GM12878 (cell line): Measurements from ENCODE around the gene RGL4. TPM values are rescaled to one million over a fixed set of nuclear protein-coding genes. Genes with fewer than 3 reads are reported as not detected.

Experiments
- CHD2 ChIP-seq: IDR thresholded peaks from 2 replicates; pipeline ENCODE4 v1.6.1; 2011; ENCODE audit warnings: low read depth, low read length, improper control_type of control experiment, borderline replicate concordance
- CUX1 ChIP-seq: IDR thresholded peaks from 2 replicates; pipeline ENCODE4 v1.6.1; 2012; ENCODE audit warnings: improper control_type of control experiment, low read depth, low read length; ENCODE audit not compliant: insufficient replicate concordance
- USF1 ChIP-seq: IDR thresholded peaks from 2 replicates; pipeline ENCODE4 v1.6.1; 2011; ENCODE audit warnings: borderline replicate concordance, low read depth, mild to moderate bottlenecking, moderate library complexity, mixed read lengths, low read length; ENCODE audit not compliant: insufficient read depth; ENCODE audit errors: extremely low read length
- polyA plus RNA-seq, 11 experiments: library from polyadenylated mRNA; depleted of rRNA in 4 of 11; unstranded in 6 of 11; stranded (reverse) in 5 of 11; fragments of >200 nt; fragmentation: Nextera tagmentation in 4 of 11; fragmentation: Illumina TruSeq in 1 of 11; extraction: Ambion mirVana in 4 of 11; extraction: Trizol in 1 of 11; gene quantifications; 1 replicate in 1 of 11; 2 replicates in 10 of 11; pipeline versions ENCODE4 v1.2.1 to v1.2.3, GENCODE V29; 2011 to 2016; ENCODE audit warnings: inconsistent platforms in 2 of 11, missing spikeins in 2 of 11, low read depth in 1 of 11
- total RNA-seq, 4 experiments: library from RNA; depleted of rRNA in 3 of 4; stranded (reverse); fragments of >200 nt in 3 of 4; fragmentation: Illumina TruSeq in 1 of 4; extraction: Trizol in 1 of 4; gene quantifications; 2 replicates each; pipeline versions ENCODE4 v1.2.1 to v1.2.3, GENCODE V29; 2013 to 2021
- TF ChIP-seq, protein P1 (sequence below): fragments of 450-650 bp; IDR thresholded peaks from 2 replicates; pipeline ENCODE4 v1.6.1; 2018; ENCODE audit warnings: borderline replicate concordance, mild to moderate bottlenecking; ENCODE audit not compliant: partially characterized antibody
- TF ChIP-seq, protein P2 (sequence below): fragments of 450-650 bp; IDR thresholded peaks from 2 replicates; pipeline ENCODE4 v1.6.1; 2014; ENCODE audit warnings: mild to moderate bottlenecking
- TF ChIP-seq, protein P3 (sequence below): fragments of 450-650 bp; IDR thresholded peaks from 2 replicates; pipeline ENCODE4 v1.6.1; 2017; ENCODE audit warnings: low read depth, mild to moderate bottlenecking, moderate library complexity

The RGL4 gene
- total and polyA plus RNA-seq, 10 of the 15 experiments (the other 5 are each of a cell fraction or from before 2014, with no cell fraction given) = 1.4 to 9.0 (median 2.0) TPM; not detected in 1

DNA sequence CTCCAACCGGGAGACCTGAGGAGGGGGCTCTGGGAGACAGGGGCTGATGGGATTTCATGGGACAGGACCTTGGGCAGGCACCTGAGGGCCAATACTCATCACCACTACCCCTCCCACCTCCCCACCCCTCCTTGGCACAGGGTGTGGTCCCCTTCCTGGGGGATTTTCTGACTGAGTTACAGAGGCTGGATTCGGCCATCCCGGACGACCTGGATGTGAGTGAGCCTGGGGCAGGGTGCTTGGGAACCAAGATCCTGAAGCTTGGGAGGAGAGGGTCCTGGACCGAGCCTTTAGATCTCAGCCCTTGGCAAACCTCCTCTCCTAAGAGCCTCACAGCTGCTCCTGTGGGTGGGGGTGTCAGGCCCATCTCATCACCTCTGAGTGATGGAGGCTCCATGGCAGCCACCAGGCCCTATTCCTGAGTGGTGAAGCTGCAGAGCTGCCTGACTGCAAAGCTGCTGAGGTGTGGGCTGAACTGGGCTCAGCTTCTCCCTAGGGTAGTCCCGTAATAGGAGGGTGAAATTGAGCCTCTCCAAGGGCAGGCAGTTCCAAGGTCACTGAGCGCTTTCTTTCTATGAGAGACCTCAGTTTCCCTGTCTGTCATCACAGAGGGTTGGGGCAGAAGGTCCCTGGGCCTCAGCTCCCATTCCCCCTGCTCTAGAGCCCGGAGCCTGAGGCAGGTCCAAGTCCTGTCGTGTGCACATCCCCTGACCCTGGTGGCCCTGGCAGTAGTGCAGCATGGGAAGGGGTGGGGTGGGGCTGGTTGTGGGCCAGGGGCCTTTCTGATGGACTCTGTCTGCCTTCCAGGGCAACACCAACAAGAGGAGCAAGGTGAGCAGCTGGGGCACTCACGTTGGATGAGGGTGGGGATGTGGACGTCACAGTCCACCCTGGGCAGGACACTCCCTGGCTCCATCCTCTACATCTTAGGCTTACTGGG lies 6.5 kb downstream of the RGL4 start (continued):
- TF ChIP-seq USF1 (no peak), CHD2 (no peak), CUX1 (no peak)
- TF ChIP-seq, protein P1, sequence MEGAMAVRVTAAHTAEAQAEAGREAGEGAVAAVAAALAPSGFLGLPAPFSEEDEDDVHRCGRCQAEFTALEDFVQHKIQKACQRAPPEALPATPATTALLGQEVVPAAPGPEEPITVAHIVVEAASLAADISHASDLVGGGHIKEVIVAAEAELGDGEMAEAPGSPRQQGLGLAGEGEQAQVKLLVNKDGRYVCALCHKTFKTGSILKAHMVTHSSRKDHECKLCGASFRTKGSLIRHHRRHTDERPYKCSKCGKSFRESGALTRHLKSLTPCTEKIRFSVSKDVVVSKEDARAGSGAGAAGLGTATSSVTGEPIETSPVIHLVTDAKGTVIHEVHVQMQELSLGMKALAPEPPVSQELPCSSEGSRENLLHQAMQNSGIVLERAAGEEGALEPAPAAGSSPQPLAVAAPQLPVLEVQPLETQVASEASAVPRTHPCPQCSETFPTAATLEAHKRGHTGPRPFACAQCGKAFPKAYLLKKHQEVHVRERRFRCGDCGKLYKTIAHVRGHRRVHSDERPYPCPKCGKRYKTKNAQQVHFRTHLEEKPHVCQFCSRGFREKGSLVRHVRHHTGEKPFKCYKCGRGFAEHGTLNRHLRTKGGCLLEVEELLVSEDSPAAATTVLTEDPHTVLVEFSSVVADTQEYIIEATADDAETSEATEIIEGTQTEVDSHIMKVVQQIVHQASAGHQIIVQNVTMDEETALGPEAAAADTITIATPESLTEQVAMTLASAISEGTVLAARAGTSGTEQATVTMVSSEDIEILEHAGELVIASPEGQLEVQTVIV = no peak
- TF ChIP-seq, protein P2, sequence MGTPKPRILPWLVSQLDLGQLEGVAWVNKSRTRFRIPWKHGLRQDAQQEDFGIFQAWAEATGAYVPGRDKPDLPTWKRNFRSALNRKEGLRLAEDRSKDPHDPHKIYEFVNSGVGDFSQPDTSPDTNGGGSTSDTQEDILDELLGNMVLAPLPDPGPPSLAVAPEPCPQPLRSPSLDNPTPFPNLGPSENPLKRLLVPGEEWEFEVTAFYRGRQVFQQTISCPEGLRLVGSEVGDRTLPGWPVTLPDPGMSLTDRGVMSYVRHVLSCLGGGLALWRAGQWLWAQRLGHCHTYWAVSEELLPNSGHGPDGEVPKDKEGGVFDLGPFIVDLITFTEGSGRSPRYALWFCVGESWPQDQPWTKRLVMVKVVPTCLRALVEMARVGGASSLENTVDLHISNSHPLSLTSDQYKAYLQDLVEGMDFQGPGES = no peak
- TF ChIP-seq, protein P3, sequence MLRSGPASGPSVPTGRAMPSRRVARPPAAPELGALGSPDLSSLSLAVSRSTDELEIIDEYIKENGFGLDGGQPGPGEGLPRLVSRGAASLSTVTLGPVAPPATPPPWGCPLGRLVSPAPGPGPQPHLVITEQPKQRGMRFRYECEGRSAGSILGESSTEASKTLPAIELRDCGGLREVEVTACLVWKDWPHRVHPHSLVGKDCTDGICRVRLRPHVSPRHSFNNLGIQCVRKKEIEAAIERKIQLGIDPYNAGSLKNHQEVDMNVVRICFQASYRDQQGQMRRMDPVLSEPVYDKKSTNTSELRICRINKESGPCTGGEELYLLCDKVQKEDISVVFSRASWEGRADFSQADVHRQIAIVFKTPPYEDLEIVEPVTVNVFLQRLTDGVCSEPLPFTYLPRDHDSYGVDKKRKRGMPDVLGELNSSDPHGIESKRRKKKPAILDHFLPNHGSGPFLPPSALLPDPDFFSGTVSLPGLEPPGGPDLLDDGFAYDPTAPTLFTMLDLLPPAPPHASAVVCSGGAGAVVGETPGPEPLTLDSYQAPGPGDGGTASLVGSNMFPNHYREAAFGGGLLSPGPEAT = no peak
